ENCODE measurements around the gene LDLRAD2. TPM values are rescaled to one million over a fixed set of nuclear protein-coding genes. Genes with fewer than 3 reads are reported as not detected.
"Not testable (repeated sequence)": the region's sequence is repeated elsewhere in the genome, so short reads cannot be mapped to it uniquely, and the experiment has no call there.

LDLRAD2 gene
- total RNA-seq, 1 experiment from 2014 or later, result not detected

- peak; percentile 97 for DNase-seq (ENCODE audit: low spot score)
- Histone ChIP-seq H3K36me3 (ENCODE audit: insufficient read depth, low read length, poor library complexity, severe bottlenecking) (no peaks in the 10 kb centered on the region), H3K4me3 (ENCODE audit: low read depth, low read length, poor library complexity, severe bottlenecking) (peak within 1 kb of the TSS; percentile 89), H3K4me1 (ENCODE audit: insufficient read depth, low read length, poor library complexity, severe bottlenecking) (peaks cover 4% of the 10 kb centered on the region), H3K9me3 (ENCODE audit: low read depth, low read length, poor library complexity, severe bottlenecking) (peaks cover 1% of the 10 kb centered on the region), H3K27me3 (replicated peaks; ENCODE audit: insufficient read depth, low read depth, low read length, poor library complexity) (no peaks in the 10 kb centered on the region), H3K27ac (ENCODE audit: low read depth, low read length, poor library complexity, severe bottlenecking) (peak within 1 kb of the TSS; percentile 100)
- no TSS peak for BruUV-seq (replicated peaks)
- ChIA-PET CTCF (interaction anchor here (0.5 kb wide), 1 partner anchor 127 kb away, joined by 3 read pairs; no protein-coding TSS in a partner anchor), POLR2A (ENCODE audit: low non-redundant PET) (no interaction called here)
- TF ChIP-seq CTCF (conservative IDR thresholded peaks at IDR 0.05; ENCODE audit: low read depth, low read length) (no peak), EZH2 (IDR thresholded peaks at IDR 0.05; ENCODE audit: borderline replicate concordance, low read depth, low read length, poor library complexity, severe bottlenecking) (no peak)
- intact Hi-C loops (cut with micrococcal nuclease; ENCODE audit: unreplicated experiment), result no loop called here
Measured at GRCh38 chr1:21782868-21783678, 29.0 kb upstream of the LDLRAD2 start, which contains the start of gene USP48. Gene USP48 (minus strand): TSS chr1:21783149. CDS start chr1:21782957, 192 bp downstream.

GRCh38 chr1:21783679-21784603 lies 28.1 kb upstream of the LDLRAD2 start:
- no peak for TF ChIP-seq EZH2 (IDR thresholded peaks at IDR 0.05; ENCODE audit: borderline replicate concordance, low read depth, low read length, poor library complexity, severe bottlenecking)
- TF ChIP-seq CTCF (conservative IDR thresholded peaks at IDR 0.05; ENCODE audit: low read depth, low read length), result no peak
- Histone ChIP-seq H3K27ac (ENCODE audit: low read depth, low read length, poor library complexity, severe bottlenecking) (peak overlapping the region; percentile 100), H3K9me3 (ENCODE audit: low read depth, low read length, poor library complexity, severe bottlenecking) (no peaks in the 10 kb centered on the region), H3K27me3 (replicated peaks; ENCODE audit: insufficient read depth, low read depth, low read length, poor library complexity) (no peaks in the 10 kb centered on the region), H3K4me1 (ENCODE audit: insufficient read depth, low read length, poor library complexity, severe bottlenecking) (peaks cover 4% of the 10 kb centered on the region), H3K4me3 (ENCODE audit: low read depth, low read length, poor library complexity, severe bottlenecking) (peak overlapping the region; percentile 89), H3K36me3 (ENCODE audit: insufficient read depth, low read length, poor library complexity, severe bottlenecking) (no peaks in the 10 kb centered on the region)
- no peak for DNase-seq (ENCODE audit: low spot score)
- intact Hi-C loops (cut with micrococcal nuclease; ENCODE audit: unreplicated experiment), result no loop called here
- CTCF ChIA-PET, result interaction anchor here (0.5 kb wide), 1 partner anchor 126 kb away, joined by 3 read pairs; no protein-coding TSS in a partner anchor
- BruUV-seq (replicated peaks), result no TSS peak
- POLR2A ChIA-PET (ENCODE audit: low non-redundant PET), result no interaction called here

GRCh38 chr1:21785764-21786163 lies 26.3 kb upstream of the LDLRAD2 start:
- CTCF ChIA-PET, result not testable (repeated sequence)

More at GRCh38 chr1:21785764-21786163, 26.3 kb upstream of the LDLRAD2 start:
- BruUV-seq (replicated peaks); H3K4me1 ChIP-seq (ENCODE audit: insufficient read depth, low read length, poor library complexity, severe bottlenecking); POLR2A ChIA-PET (ENCODE audit: low non-redundant PET); H3K9me3 ChIP-seq (ENCODE audit: low read depth, low read length, poor library complexity, severe bottlenecking); H3K27ac ChIP-seq (ENCODE audit: low read depth, low read length, poor library complexity, severe bottlenecking); H3K27me3 ChIP-seq (replicated peaks; ENCODE audit: insufficient read depth, low read depth, low read length, poor library complexity); DNase-seq (ENCODE audit: low spot score); H3K4me3 ChIP-seq (ENCODE audit: low read depth, low read length, poor library complexity, severe bottlenecking); intact Hi-C loops (cut with micrococcal nuclease; ENCODE audit: unreplicated experiment); H3K36me3 ChIP-seq (ENCODE audit: insufficient read depth, low read length, poor library complexity, severe bottlenecking): not testable (repeated sequence)
